ENCODE data around the gene FBXO7. TPM values are rescaled to one million over a fixed set of nuclear protein-coding genes. Genes with fewer than 3 reads are reported as not detected.

The FBXO7 gene
- total RNA-seq, 1 experiment from 2014 or later, result 47.8 TPM

DNA sequence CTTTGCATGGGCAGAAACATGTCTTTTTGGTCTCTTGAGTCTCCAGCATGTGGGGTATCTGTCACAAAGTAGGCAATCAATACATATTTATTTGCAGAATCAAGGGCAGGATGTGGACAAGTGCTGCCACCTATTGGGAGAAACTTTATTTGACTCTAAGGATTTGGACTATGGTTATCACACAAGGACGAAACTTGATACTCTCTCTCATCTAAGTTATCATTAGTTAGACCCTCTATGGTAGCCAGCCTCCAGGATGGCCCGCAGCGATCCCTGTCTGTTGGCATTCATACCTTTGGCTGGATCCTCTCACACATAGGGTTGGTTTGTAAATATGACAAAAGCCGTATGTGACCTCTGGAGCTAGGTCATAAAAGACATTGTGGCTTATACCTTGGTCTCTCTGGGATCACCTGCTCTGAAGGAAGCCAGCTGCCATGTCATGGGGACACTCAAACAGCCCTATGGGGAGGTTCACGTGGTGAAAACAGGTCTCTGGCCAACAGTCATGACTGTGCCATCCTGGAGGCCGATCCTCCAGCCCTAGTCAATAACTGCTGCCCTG is 1.1 kb upstream of the FBXO7 start:
- H3K14ac ChIP-seq (ENCODE audit: insufficient read depth, low read length), result no peak overlapping the region
- DNase-seq, result no peak
- peaks cover 35% of the 10 kb centered on the region for H3K27me3 Mint-ChIP-seq (ENCODE audit: low read depth)
- H3K27me3 ChIP-seq (ENCODE audit: insufficient read depth, low read length), result no peaks in the 10 kb centered on the region
- peaks cover 3% of the 10 kb centered on the region; the same call in 1 of the 2 replicates for H3K4me1 ChIP-seq (ENCODE audit: insufficient read depth, low read length)
- H3K9me3 ChIP-seq (ENCODE audit: control insufficient read depth, low read depth, low read length), result no peaks in the 10 kb centered on the region
- peaks cover 5% of the 10 kb centered on the region for H3K79me1 ChIP-seq (ENCODE audit: insufficient read depth, low read depth, low read length, poor library complexity, severe bottlenecking)
- H3K56ac ChIP-seq (ENCODE audit: insufficient read length, low read depth, low read length), result no peak overlapping the region
- H3K4ac ChIP-seq (ENCODE audit: low read depth, low read length), result no peak overlapping the region
- peak overlapping the region; percentile 88 to 90 for H3K4me3 Mint-ChIP-seq
- H3K79me2 ChIP-seq (ENCODE audit: insufficient read depth, low read length), result peaks cover 5% of the 10 kb centered on the region; the same call in 1 of the 2 replicates
- no peak overlapping the region for H3K18ac ChIP-seq (ENCODE audit: insufficient read length, low read depth, low read length)
- peak overlapping the region; percentile 87 for H3K4me2 ChIP-seq (ENCODE audit: insufficient read depth, insufficient read length, low read length)
- H3K27ac Mint-ChIP-seq, result no peak overlapping the region
- no CpG with 5 or more reads among the region's 6 CpGs for WGBS (ENCODE audit: extremely low coverage, insufficient read length, low lambda C conversion rate)
- H4K5ac ChIP-seq (ENCODE audit: insufficient read length, low read depth, low read length), result no peak overlapping the region
- H3K23ac ChIP-seq (ENCODE audit: insufficient read length, low read depth, low read length), result no peak overlapping the region
- no peak overlapping the region for H4K8ac ChIP-seq (replicated peaks; ENCODE audit: insufficient read length, low read depth, low read length)
- no peak overlapping the region for H2BK20ac ChIP-seq (ENCODE audit: low read depth, low read length, poor library complexity, severe bottlenecking)
- no peaks in the 10 kb centered on the region for H4K20me1 ChIP-seq (ENCODE audit: control insufficient read depth, insufficient read depth, insufficient read length)
- H2BK15ac ChIP-seq (ENCODE audit: low read depth, low read length), result 0 out of 2 replicates have a peak overlapping the region, but pooled peaks have one; percentile 12
- TF ChIP-seq, protein P1, sequence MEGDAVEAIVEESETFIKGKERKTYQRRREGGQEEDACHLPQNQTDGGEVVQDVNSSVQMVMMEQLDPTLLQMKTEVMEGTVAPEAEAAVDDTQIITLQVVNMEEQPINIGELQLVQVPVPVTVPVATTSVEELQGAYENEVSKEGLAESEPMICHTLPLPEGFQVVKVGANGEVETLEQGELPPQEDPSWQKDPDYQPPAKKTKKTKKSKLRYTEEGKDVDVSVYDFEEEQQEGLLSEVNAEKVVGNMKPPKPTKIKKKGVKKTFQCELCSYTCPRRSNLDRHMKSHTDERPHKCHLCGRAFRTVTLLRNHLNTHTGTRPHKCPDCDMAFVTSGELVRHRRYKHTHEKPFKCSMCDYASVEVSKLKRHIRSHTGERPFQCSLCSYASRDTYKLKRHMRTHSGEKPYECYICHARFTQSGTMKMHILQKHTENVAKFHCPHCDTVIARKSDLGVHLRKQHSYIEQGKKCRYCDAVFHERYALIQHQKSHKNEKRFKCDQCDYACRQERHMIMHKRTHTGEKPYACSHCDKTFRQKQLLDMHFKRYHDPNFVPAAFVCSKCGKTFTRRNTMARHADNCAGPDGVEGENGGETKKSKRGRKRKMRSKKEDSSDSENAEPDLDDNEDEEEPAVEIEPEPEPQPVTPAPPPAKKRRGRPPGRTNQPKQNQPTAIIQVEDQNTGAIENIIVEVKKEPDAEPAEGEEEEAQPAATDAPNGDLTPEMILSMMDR (conservative IDR thresholded peaks at IDR 0.05), result peak; percentile 68
- H3K9ac ChIP-seq (ENCODE audit: extremely low read depth, insufficient read length, low read length), result no peak overlapping the region
- H2BK12ac ChIP-seq (ENCODE audit: insufficient read length, low read depth, low read length), result no peak overlapping the region
- no peak overlapping the region for H2BK120ac ChIP-seq (ENCODE audit: low read depth, low read length, poor library complexity, severe bottlenecking)
- H2BK5ac ChIP-seq (ENCODE audit: insufficient read length, low read length), result no peak overlapping the region
- H2AK5ac ChIP-seq (ENCODE audit: insufficient read length, low read length), result no peak overlapping the region
- H3K23me2 ChIP-seq (ENCODE audit: insufficient read length, low read depth, low read length, poor library complexity, severe bottlenecking), result peaks cover 5% of the 10 kb centered on the region
- H3T11ph ChIP-seq (ENCODE audit: low read length), result no peak overlapping the region
- H3K9me3 Mint-ChIP-seq, result no peaks in the 10 kb centered on the region
- H3K36me3 Mint-ChIP-seq (ENCODE audit: insufficient read depth in 1 of 3, low read depth in 3 of 3), result no peaks in the 10 kb centered on the region
- peaks cover 0 to 13% of the 10 kb centered on the region in 2 experiments; a peak in 3 of 4 replicates for H3K4me1 Mint-ChIP-seq
- no peak overlapping the region for H4K91ac ChIP-seq (ENCODE audit: insufficient read length, low read depth, low read length)
- no peak overlapping the region for H3K27ac ChIP-seq (ENCODE audit: insufficient read length, low read depth, low read length)
- H2AFZ ChIP-seq (ENCODE audit: low read length), result no peak overlapping the region

Measured in H9 (cell line).